ENCODE measurements around the gene CAD. TPM values are rescaled to one million over a fixed set of nuclear protein-coding genes. Genes with fewer than 3 reads are reported as not detected.
A peak's percentile ranks its signal among the peaks of the same experiment; 100 is the strongest.

Gene CAD
- total RNA-seq: 10 to 100 TPM; 19.8 to 66.0 (median 33.5) TPM

DNA sequence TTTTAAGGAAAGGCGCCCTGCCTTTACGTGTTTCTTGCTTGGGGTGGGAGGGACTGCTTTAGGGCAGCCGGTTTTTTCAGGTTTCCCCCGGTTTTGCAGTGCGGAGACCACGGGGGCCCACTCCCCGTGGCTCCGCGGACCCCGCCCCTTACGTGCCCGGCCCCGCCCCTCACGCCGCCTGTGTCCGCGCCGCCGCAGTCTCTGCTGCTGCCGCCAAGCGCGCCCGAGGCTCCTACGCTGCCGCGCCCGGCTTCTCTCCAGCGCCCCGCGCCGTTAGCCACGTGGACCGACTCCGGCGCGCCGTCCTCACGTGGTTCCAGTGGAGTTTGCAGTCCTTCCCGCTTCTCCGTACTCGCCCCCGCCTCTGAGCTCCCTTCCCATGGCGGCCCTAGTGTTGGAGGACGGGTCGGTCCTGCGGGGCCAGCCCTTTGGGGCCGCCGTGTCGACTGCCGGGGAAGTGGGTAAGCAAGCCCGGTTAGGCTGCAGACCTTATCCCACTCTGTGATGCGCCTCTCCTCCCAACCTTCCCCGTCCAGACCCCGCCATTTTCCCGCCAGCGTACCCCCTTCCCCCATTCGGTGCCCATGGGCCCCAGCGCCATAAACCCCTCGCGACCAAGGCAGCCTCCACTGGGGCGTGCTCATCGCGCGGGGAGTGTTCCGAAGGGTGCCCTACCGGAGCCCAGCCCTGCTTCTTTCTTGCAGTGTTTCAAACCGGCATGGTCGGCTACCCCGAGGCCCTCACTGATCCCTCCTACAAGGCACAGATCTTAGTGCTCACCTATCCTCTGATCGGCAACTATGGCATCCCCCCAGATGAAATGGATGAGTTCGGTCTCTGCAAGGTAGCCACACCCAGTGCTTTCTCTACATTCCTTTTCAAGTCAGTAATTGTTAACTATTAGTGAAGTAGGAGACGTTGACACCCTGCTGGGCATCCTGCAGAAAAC is at the start of gene CAD:
TSS of gene CAD (plus strand) at position 197 of the 949 bp plus-strand sequence. CDS start at position 380, 183 bp downstream.
- peaks cover 16 to 29% (median 22%) of the 10 kb centered on the region in 4 donors for H3K4me1 ChIP-seq
- no peaks in the 10 kb centered on the region for H3K27me3 ChIP-seq
- TF ChIP-seq, protein P1, sequence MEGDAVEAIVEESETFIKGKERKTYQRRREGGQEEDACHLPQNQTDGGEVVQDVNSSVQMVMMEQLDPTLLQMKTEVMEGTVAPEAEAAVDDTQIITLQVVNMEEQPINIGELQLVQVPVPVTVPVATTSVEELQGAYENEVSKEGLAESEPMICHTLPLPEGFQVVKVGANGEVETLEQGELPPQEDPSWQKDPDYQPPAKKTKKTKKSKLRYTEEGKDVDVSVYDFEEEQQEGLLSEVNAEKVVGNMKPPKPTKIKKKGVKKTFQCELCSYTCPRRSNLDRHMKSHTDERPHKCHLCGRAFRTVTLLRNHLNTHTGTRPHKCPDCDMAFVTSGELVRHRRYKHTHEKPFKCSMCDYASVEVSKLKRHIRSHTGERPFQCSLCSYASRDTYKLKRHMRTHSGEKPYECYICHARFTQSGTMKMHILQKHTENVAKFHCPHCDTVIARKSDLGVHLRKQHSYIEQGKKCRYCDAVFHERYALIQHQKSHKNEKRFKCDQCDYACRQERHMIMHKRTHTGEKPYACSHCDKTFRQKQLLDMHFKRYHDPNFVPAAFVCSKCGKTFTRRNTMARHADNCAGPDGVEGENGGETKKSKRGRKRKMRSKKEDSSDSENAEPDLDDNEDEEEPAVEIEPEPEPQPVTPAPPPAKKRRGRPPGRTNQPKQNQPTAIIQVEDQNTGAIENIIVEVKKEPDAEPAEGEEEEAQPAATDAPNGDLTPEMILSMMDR (IDR thresholded peaks at IDR 0.05): peak in 5 of 6 experiments; percentile 18 to 66 (median 57)
- TF ChIP-seq POLR2AphosphoS5 (IDR thresholded peaks at IDR 0.05) (peak in 1 of 2 donors; percentile 66), POLR2A (IDR thresholded peaks at IDR 0.05) (peak in 1 of 4 donors; percentile 46), EP300 (IDR thresholded peaks at IDR 0.05) (no peak)
- H3K27ac ChIP-seq: peak within 1 kb of the TSS; percentile 63 to 74 (median 69)
- H3K4me3 ChIP-seq: peak within 1 kb of the TSS; percentile 71 to 81 (median 73)
- DNase-seq (peak; percentile 92 to 98), ATAC-seq (ENCODE audit: low FRiP score in 2 of 2) (peak; percentile 93 to 97)
- 1% methylated on average over 52 to 67 of the region's 72 CpGs for WGBS, 2 donors
- peaks cover 0 to 34% (median 9%) of the 10 kb centered on the region in 4 donors for H3K36me3 ChIP-seq
- H3K9me3 ChIP-seq: no peaks in the 10 kb centered on the region

DNA sequence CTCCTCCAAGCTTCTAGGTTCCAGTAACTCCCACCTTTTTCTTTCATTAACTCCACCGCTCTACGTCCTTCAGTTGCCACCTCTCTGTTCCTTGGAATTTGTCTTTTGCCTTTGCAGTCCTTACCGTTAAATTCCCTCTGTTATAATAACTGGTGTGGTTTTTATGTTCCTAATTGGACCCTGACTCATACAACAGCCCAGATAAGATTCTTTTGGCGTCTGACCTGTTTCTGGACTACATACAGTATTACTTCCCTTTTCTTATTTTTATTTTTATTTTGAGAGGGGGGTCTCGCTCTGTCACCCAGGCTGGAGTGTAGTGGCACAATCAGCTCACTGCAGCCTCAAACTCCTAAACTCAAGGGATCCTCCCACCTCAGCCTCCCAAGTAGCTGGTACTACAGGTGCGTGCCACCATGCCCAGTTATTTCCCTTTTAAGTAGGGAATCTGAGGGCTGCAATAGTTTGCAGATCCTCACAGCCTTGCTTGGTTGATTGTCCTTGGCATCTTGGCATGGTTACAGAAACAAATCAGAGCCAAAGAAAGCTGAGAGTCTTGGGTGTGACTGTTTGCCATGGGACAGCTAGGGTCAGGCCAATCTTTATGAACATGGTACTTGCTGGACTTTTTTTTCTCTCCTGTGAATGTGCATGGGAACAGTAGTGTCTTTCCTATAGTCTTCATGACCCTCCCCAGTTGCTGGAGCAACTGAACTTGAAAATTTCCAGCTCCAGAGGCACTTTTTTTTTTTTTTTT is 46.4 kb upstream of the CAD start:
- Histone ChIP-seq H3K4me3 (no peak overlapping the region), H3K4me1 (peaks cover 0 to 14% (median 8%) of the 10 kb centered on the region in 4 donors), H3K27me3 (no peaks in the 10 kb centered on the region), H3K36me3 (no peaks in the 10 kb centered on the region), H3K9me3 (no peaks in the 10 kb centered on the region), H3K27ac (no peak overlapping the region)
- TF ChIP-seq POLR2A (IDR thresholded peaks at IDR 0.05) (no peak), POLR2AphosphoS5 (IDR thresholded peaks at IDR 0.05) (no peak), EP300 (IDR thresholded peaks at IDR 0.05) (no peak)
- TF ChIP-seq, protein P1 (IDR thresholded peaks at IDR 0.05): no peak
- no peak for DNase-seq
- 75 to 76% methylated on average over 6 of the region's 6 CpGs for WGBS, 2 donors
- no peak for ATAC-seq (ENCODE audit: low FRiP score in 2 of 2)

DNA sequence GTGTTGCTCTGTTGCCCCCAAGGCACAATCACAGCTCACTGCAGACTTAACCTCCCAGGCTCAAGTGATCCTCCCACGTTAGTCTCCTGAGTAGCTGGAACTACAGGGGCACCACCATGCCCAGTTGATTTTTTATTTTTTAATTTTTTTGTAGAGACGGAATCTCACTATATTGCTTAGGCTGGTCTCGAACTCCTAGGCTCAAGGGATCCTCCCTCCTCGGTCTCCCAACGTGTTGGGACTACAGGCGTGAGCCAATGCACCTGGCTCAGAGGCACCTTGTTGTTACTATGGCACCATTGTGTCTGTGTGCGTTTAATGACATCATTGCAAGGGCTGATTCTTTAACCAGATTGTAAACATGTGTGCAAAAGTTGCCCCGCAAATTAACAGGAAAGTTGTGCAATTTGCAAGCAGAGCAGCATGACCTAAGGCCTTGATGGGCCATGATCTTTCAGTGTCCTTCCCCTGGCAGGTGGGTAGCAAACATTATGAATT is 45.8 kb upstream of the CAD start:
- no peaks in the 10 kb centered on the region for H3K9me3 ChIP-seq
- H3K4me3 ChIP-seq: no peak overlapping the region
- TF ChIP-seq, protein P1 (IDR thresholded peaks at IDR 0.05): no peak
- TF ChIP-seq POLR2AphosphoS5 (IDR thresholded peaks at IDR 0.05) (no peak), POLR2A (IDR thresholded peaks at IDR 0.05) (no peak), EP300 (IDR thresholded peaks at IDR 0.05) (no peak)
- WGBS, 2 donors: 75 to 76% methylated on average over 8 of the region's 8 CpGs
- ATAC-seq (ENCODE audit: low FRiP score in 2 of 2) (no peak), DNase-seq (no peak)
- H3K27ac ChIP-seq: no peak overlapping the region
- no peaks in the 10 kb centered on the region for H3K27me3 ChIP-seq
- H3K4me1 ChIP-seq: peaks cover 0 to 14% (median 8%) of the 10 kb centered on the region in 4 donors
- H3K36me3 ChIP-seq: no peaks in the 10 kb centered on the region

DNA sequence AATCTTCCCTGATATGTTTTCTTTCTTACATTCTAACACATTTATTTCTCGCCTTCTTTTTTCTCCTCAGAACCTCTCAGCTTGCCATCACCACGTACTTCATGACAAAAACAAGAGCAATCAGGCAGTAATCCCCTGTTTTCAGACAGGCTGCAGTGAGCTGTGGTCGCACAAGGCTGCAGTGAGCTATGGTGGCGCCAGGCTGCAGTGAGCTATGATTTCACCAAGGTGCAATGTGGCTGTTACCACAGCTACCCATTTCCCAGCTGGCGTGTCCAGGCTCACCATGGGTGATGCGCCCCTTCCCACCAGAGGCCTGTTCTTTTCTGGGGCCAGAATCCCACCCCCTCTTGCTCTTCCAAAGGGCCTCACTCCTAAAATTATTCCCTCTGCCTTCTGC is 42.5 kb upstream of the CAD start:
- Histone ChIP-seq H3K36me3 (no peaks in the 10 kb centered on the region), H3K27ac (no peak overlapping the region), H3K27me3 (no peaks in the 10 kb centered on the region), H3K9me3 (no peaks in the 10 kb centered on the region), H3K4me3 (no peak overlapping the region), H3K4me1 (peaks cover 0 to 14% (median 8%) of the 10 kb centered on the region in 4 donors)
- ATAC-seq (ENCODE audit: low FRiP score in 2 of 2): no peak
- WGBS, 2 donors: 71 to 77% methylated on average over 6 of the region's 6 CpGs
- no peak for DNase-seq
- TF ChIP-seq POLR2AphosphoS5 (IDR thresholded peaks at IDR 0.05): no peak
- TF ChIP-seq, protein P1 (IDR thresholded peaks at IDR 0.05): no peak
- no peak for TF ChIP-seq EP300 (IDR thresholded peaks at IDR 0.05)
- no peak for TF ChIP-seq POLR2A (IDR thresholded peaks at IDR 0.05)
